ENCODE data around the gene CSRP1. TPM values are rescaled to one million over a fixed set of nuclear protein-coding genes. Genes with fewer than 3 reads are reported as not detected.
A peak's percentile ranks its signal among the peaks of the same experiment; 100 is the strongest.

CSRP1 gene
- total and polyA plus RNA-seq, 2 experiments from 2014 or later: 78.9 to 135 TPM

- peak; percentile 87 to 99 for DNase-seq (ENCODE audit: low read depth in 1 of 2, low spot score in 1 of 2)
- no peaks in the 10 kb centered on the region for H3K27me3 ChIP-seq
- no peaks in the 10 kb centered on the region for H3K36me3 ChIP-seq
- no peak for TF ChIP-seq CTCF (IDR thresholded peaks at IDR 0.05; ENCODE audit: low read depth, low read length)
- H3K4me1 ChIP-seq (ENCODE audit: low read depth): peaks cover 55% of the 10 kb centered on the region
- H3K27ac ChIP-seq: peak overlapping the region; percentile 99
- H3K9me3 ChIP-seq (ENCODE audit: low read depth): no peaks in the 10 kb centered on the region
- H3K4me3 ChIP-seq: no peak overlapping the region
Observed at GRCh38 chr1:201503397-201504176, 3.3 kb downstream of the CSRP1 start.

- no peaks in the 10 kb centered on the region for H3K9me3 ChIP-seq (ENCODE audit: low read depth)
- H3K36me3 ChIP-seq: no peaks in the 10 kb centered on the region
- H3K4me1 ChIP-seq (ENCODE audit: low read depth): peaks cover 60% of the 10 kb centered on the region
- H3K27me3 ChIP-seq: no peaks in the 10 kb centered on the region
- peak overlapping the region; percentile 99 for H3K27ac ChIP-seq
- no peak for DNase-seq (ENCODE audit: low read depth in 1 of 2, low spot score in 1 of 2)
- H3K4me3 ChIP-seq: no peak overlapping the region
- TF ChIP-seq CTCF (IDR thresholded peaks at IDR 0.05; ENCODE audit: low read depth, low read length): no peak
Observed at GRCh38 chr1:201502511-201502857, 4.4 kb downstream of the CSRP1 start.

- Histone ChIP-seq H3K27ac (peak overlapping the region; percentile 99), H3K9me3 (ENCODE audit: low read depth) (no peaks in the 10 kb centered on the region), H3K4me1 (ENCODE audit: low read depth) (peaks cover 61% of the 10 kb centered on the region), H3K27me3 (no peaks in the 10 kb centered on the region), H3K36me3 (no peaks in the 10 kb centered on the region), H3K4me3 (no peak overlapping the region)
- peak in 1 of 2 donors; percentile 73 for DNase-seq (ENCODE audit: low read depth in 1 of 2, low spot score in 1 of 2)
- no peak for TF ChIP-seq CTCF (IDR thresholded peaks at IDR 0.05; ENCODE audit: low read depth, low read length)
Observed at GRCh38 chr1:201501812-201502510, 5.0 kb downstream of the CSRP1 start.

GRCh38 chr1:201501144-201501543, 5.8 kb downstream of the CSRP1 start:
- DNase-seq (ENCODE audit: low read depth in 1 of 2, low spot score in 1 of 2): peak in 1 of 2 donors; percentile 57
- H3K4me1 ChIP-seq (ENCODE audit: low read depth): peaks cover 63% of the 10 kb centered on the region
- peak overlapping the region; percentile 99 for H3K27ac ChIP-seq
- H3K27me3 ChIP-seq: no peaks in the 10 kb centered on the region
- TF ChIP-seq CTCF (IDR thresholded peaks at IDR 0.05; ENCODE audit: low read depth, low read length): no peak
- H3K9me3 ChIP-seq (ENCODE audit: low read depth): no peaks in the 10 kb centered on the region
- no peak overlapping the region for H3K4me3 ChIP-seq
- H3K36me3 ChIP-seq: no peaks in the 10 kb centered on the region

GRCh38 chr1:201500670-201501120, 6.2 kb downstream of the CSRP1 start:
- Histone ChIP-seq H3K36me3 (no peaks in the 10 kb centered on the region), H3K9me3 (ENCODE audit: low read depth) (no peaks in the 10 kb centered on the region), H3K4me1 (ENCODE audit: low read depth) (peaks cover 66% of the 10 kb centered on the region), H3K4me3 (no peak overlapping the region), H3K27me3 (no peaks in the 10 kb centered on the region), H3K27ac (peak overlapping the region; percentile 99)
- DNase-seq (ENCODE audit: low read depth in 1 of 2, low spot score in 1 of 2): peak; percentile 62 to 65
- TF ChIP-seq CTCF (IDR thresholded peaks at IDR 0.05; ENCODE audit: low read depth, low read length): no peak

Data from cardiac muscle cell (in vitro differentiated cells and primary cell).